HepG2 (cell line): ENCODE measurements around the gene SAP25. TPM values are rescaled to one million over a fixed set of nuclear protein-coding genes. Genes with fewer than 3 reads are reported as not detected.

ENCODE experiments used
- ATAD3A ChIP-seq: sonication (generic); formaldehyde crosslinking; IDR thresholded peaks from 2 replicates; pipeline ENCODE4 v1.4.0; 2020; ENCODE audit warnings: missing genetic modification reagents
- ETS1 ChIP-seq: sonication (generic); formaldehyde crosslinking; IDR thresholded peaks from 2 replicates; pipeline ENCODE4 v1.4.0; 2020; ENCODE audit warnings: missing genetic modification reagents
- FOXP1 ChIP-seq, 2 experiments: fragments of 450-650 bp in 1 of 2; IDR thresholded peaks; 2 replicates each; pipeline ENCODE4 v1.6.1; 2017 to 2018; ENCODE audit warnings: antibody characterized with exemption in 1 of 2
- GATAD2A ChIP-seq: IDR thresholded peaks from 2 replicates; pipeline ENCODE4 v1.6.1; 2016
- GTF2F1 ChIP-seq: fragments of 150-350 bp; IDR thresholded peaks from 2 replicates; pipeline ENCODE4 v1.6.1; 2014; ENCODE audit warnings: low read length
- HNRNPH1 ChIP-seq: fragments of 200-400 bp; formaldehyde crosslinking; optimal IDR thresholded peaks from 2 replicates; pipeline ENCODE3; 2017; ENCODE audit warnings: mild to moderate bottlenecking, low read depth, low read length
- HOXA3 ChIP-seq: sonication (generic); formaldehyde crosslinking; IDR thresholded peaks from 2 replicates; pipeline ENCODE4 v1.5.0; 2020; ENCODE audit warnings: missing genetic modification reagents
- ISL2 ChIP-seq: sonication (generic); formaldehyde crosslinking; IDR thresholded peaks from 2 replicates; pipeline ENCODE4 v1.5.0; 2020; ENCODE audit warnings: missing genetic modification reagents
- MAFF ChIP-seq: IDR thresholded peaks from 2 replicates; pipeline ENCODE4 v1.6.1; 2011; ENCODE audit warnings: low read depth, low read length, improper control_type of control experiment
- MED13 ChIP-seq: sonication (generic); formaldehyde crosslinking; IDR thresholded peaks from 2 replicates; pipeline ENCODE4 v1.5.0; 2020; ENCODE audit warnings: missing genetic modification reagents
- MYNN ChIP-seq: sonication (generic); formaldehyde crosslinking; IDR thresholded peaks from 2 replicates; pipeline ENCODE4 v1.4.0; 2020; ENCODE audit warnings: mild to moderate bottlenecking, low read depth, missing genetic modification reagents
- RXRB ChIP-seq: IDR thresholded peaks from 2 replicates; pipeline ENCODE4 v1.6.1; 2016; ENCODE audit warnings: borderline replicate concordance, missing genetic modification reagents, missing compliant biosample characterization
- SP140L ChIP-seq: sonication (generic); formaldehyde crosslinking; IDR thresholded peaks from 2 replicates; pipeline ENCODE4 v1.4.0; 2020; ENCODE audit warnings: missing genetic modification reagents, borderline replicate concordance
- ZBTB37 ChIP-seq: sonication (generic); formaldehyde crosslinking; IDR thresholded peaks from 2 replicates; pipeline ENCODE4 v1.4.0; 2020; ENCODE audit warnings: mild to moderate bottlenecking, missing genetic modification reagents
- ZBTB38 ChIP-seq: sonication (generic); formaldehyde crosslinking; IDR thresholded peaks from 2 replicates; pipeline ENCODE4 v1.5.1; 2020; ENCODE audit warnings: mild to moderate bottlenecking, missing genetic modification reagents
- ZFP1 ChIP-seq: IDR thresholded peaks from 2 replicates; pipeline ENCODE4 v1.6.1; 2016
- ZKSCAN5 ChIP-seq: sonication (generic); formaldehyde crosslinking; IDR thresholded peaks from 2 replicates; pipeline ENCODE4 v1.5.1; 2020; ENCODE audit warnings: mild to moderate bottlenecking, missing genetic modification reagents
- ZNF17 ChIP-seq: sonication (generic); formaldehyde crosslinking; IDR thresholded peaks from 2 replicates; pipeline ENCODE4 v1.5.0; 2020; ENCODE audit warnings: mild to moderate bottlenecking, missing genetic modification reagents
- ZNF441 ChIP-seq: sonication (generic); formaldehyde crosslinking; IDR thresholded peaks from 2 replicates; pipeline ENCODE4 v1.7.0; 2021; ENCODE audit warnings: missing genetic modification reagents, borderline replicate concordance
- ZNF468 ChIP-seq: sonication (generic); formaldehyde crosslinking; IDR thresholded peaks from 2 replicates; pipeline ENCODE4 v1.8.0; 2022; ENCODE audit warnings: mild to moderate bottlenecking, moderate library complexity, missing genetic modification reagents
- ZNF512B ChIP-seq: sonication (generic); formaldehyde crosslinking; IDR thresholded peaks from 2 replicates; pipeline ENCODE4 v1.5.1; 2020; ENCODE audit warnings: missing genetic modification reagents, mild to moderate bottlenecking, borderline replicate concordance
- ZNF576 ChIP-seq: sonication (generic); formaldehyde crosslinking; IDR thresholded peaks from 2 replicates; pipeline ENCODE4 v1.4.0; 2020; ENCODE audit warnings: mild to moderate bottlenecking, missing genetic modification reagents
- polyA plus RNA-seq, 8 experiments: library from polyadenylated mRNA; depleted of rRNA in 3 of 8; stranded (reverse) in 7 of 8; unstranded in 1 of 8; fragments of >200 nt; fragmentation: Illumina TruSeq in 4 of 8; extraction: Trizol in 4 of 8; gene quantifications; 2 replicates each; pipeline versions ENCODE4 v1.2.1 to v1.2.3, GENCODE V29; 2011 to 2016; ENCODE audit warnings: low read depth in 4 of 8, missing spikeins in 1 of 8, mixed read lengths in 1 of 8; ENCODE audit not compliant: insufficient read depth in 1 of 8
- total RNA-seq, 5 experiments: library from RNA; depleted of rRNA; stranded (reverse); fragments of >200 nt; fragmentation: Illumina TruSeq; extraction: Trizol; gene quantifications; 2 replicates each; pipeline ENCODE4 v1.2.3, GENCODE V29; 2016; ENCODE audit warnings: low read depth in 1 of 5

SAP25 gene
- total and polyA plus RNA-seq, 2 of the 13 experiments (the other 11 are each of a cell fraction or from before 2014, with no cell fraction given): 0.15 to 0.20 TPM

GRCh38 chr7:100567031-100567730, 6.5 kb downstream of the SAP25 start (continued):
- no peak for TF ChIP-seq ZNF512B (CRISPR knock-in tag)
- TF ChIP-seq HOXA3 (CRISPR knock-in tag): 0 out of 2 replicates have a peak, but pooled peaks have one; percentile 19
- TF ChIP-seq ETS1 (CRISPR knock-in tag): no peak
- TF ChIP-seq FOXP1 (IDR thresholded peaks at IDR 0.05): no peak
- TF ChIP-seq FOXP1 (CRISPR knock-in tag; IDR thresholded peaks at IDR 0.05): no peak
- TF ChIP-seq ZNF17 (CRISPR knock-in tag): 0 out of 2 replicates have a peak, but pooled peaks have one; percentile 6
- TF ChIP-seq GTF2F1: no peak
- TF ChIP-seq ZBTB37 (CRISPR knock-in tag): no peak
- TF ChIP-seq ZBTB38: peak; percentile 81; the same call in 1 of the 2 replicates
- TF ChIP-seq ZKSCAN5: no peak
- no peak for TF ChIP-seq SP140L
- TF ChIP-seq GATAD2A (CRISPR knock-in tag): no peak
- no peak for TF ChIP-seq MED13 (CRISPR knock-in tag)
- TF ChIP-seq ATAD3A: no peak
- no peak for TF ChIP-seq ZNF576 (CRISPR knock-in tag)
- TF ChIP-seq ZFP1 (CRISPR knock-in tag): no peak
- no peak for TF ChIP-seq ZNF441
- no peak; the same call in 1 of the 2 replicates for TF ChIP-seq ISL2 (CRISPR knock-in tag)
- no peak for TF ChIP-seq RXRB (CRISPR knock-in tag)
- no peak for TF ChIP-seq ZNF468 (CRISPR knock-in tag)
- TF ChIP-seq MAFF: no peak
- TF ChIP-seq MYNN (CRISPR knock-in tag): no peak
- TF ChIP-seq HNRNPH1: peak; percentile 55
